Measurements from ENCODE around the gene COX5B. TPM values are rescaled to one million over a fixed set of nuclear protein-coding genes. Genes with fewer than 3 reads are reported as not detected.

COX5B gene
- total RNA-seq, 3 donors from 2014 or later = 410 to 732 (median 521) TPM

DNA sequence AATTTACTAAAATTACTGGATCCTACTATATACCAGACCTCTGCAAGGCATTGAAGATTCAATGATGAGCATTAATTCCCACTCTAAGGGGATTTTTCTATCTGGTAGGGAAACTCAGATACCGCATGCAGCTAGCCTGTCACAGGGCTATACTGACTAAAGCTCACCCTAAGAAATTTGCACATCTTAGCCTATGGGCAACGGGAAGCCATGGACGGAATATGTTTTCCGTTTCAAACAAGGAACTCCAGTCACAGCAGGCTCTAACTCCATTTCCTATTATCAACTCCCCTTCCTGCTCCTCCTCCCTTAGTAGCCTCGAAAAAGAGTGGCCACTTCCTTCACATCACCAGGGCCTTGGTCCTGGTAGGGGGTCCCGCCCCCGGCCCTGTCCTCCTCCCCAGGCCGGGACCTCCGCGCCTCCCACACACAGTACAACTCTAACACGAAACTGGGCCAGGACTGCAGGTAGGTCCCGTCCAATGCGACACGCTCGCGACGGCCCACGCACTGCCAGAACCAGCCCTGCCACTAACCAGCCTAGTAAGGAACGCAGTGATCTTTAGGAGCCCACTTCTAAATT lies 659 bp upstream of the COX5B start:
- intact Hi-C loops (cut with DNase I, micrococcal nuclease) = no loop called here
- DNase-seq (peak in 1 of 3 donors; percentile 70), ATAC-seq (peak; percentile 49)

DNA sequence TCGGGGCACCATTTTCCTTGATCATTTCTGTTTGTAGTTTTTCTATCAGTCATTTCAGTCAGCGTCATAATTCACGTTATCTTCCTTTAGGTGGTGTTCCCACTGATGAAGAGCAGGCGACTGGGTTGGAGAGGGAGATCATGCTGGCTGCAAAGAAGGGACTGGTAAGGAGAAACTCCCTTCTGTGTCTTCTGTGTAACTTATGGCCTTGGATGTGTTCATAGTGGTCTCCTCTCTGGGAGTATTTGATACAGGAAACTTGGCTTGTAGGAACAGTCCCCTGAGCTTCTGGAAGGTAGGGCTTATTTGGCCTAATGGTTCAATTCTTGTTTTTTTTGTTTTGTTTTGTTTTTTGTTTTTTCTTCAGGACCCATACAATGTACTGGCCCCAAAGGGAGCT lies 1.1 kb downstream of the COX5B start:
- H3K4me1 ChIP-seq (ENCODE audit: low read depth) = peaks cover 30% of the 10 kb centered on the region
- DNase-seq = no peak
- ATAC-seq = no peak
- intact Hi-C loops (cut with DNase I, micrococcal nuclease) = no loop called here
- no peaks in the 10 kb centered on the region for H3K36me3 ChIP-seq (ENCODE audit: low read depth)
- peak overlapping the region; percentile 92 for H3K4me3 ChIP-seq
- TF ChIP-seq, protein P1, sequence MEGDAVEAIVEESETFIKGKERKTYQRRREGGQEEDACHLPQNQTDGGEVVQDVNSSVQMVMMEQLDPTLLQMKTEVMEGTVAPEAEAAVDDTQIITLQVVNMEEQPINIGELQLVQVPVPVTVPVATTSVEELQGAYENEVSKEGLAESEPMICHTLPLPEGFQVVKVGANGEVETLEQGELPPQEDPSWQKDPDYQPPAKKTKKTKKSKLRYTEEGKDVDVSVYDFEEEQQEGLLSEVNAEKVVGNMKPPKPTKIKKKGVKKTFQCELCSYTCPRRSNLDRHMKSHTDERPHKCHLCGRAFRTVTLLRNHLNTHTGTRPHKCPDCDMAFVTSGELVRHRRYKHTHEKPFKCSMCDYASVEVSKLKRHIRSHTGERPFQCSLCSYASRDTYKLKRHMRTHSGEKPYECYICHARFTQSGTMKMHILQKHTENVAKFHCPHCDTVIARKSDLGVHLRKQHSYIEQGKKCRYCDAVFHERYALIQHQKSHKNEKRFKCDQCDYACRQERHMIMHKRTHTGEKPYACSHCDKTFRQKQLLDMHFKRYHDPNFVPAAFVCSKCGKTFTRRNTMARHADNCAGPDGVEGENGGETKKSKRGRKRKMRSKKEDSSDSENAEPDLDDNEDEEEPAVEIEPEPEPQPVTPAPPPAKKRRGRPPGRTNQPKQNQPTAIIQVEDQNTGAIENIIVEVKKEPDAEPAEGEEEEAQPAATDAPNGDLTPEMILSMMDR (IDR thresholded peaks at IDR 0.05) = no peak
- H3K9me3 ChIP-seq = no peaks in the 10 kb centered on the region

More for the DNA sequence above, 659 bp upstream of the COX5B start:
- Histone ChIP-seq H3K9me3 (no peaks in the 10 kb centered on the region), H3K4me1 (ENCODE audit: low read depth) (peaks cover 30% of the 10 kb centered on the region), H3K36me3 (ENCODE audit: low read depth) (no peaks in the 10 kb centered on the region), H3K4me3 (peak overlapping the region; percentile 92)
- TF ChIP-seq, protein P1 (IDR thresholded peaks at IDR 0.05) = no peak

DNA sequence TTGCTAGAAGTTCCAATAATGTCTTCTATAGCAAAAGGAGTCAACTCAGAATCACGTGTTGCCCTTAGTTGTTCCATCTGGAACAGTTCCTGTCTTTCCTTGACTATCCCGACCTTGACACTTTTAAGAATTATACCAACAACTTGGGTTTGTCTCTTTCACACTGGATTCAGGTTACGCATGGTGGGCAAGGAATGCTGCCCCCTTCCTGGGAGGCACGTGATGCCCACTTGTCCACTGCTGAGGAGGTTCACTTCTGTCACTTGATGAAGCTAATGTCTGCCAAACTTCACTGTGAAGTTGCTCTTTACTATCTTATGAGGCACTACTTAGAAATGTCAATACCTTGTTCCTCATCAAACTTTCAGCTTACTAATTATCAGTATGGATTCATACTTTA lies 5.3 kb downstream of the COX5B start:
- intact Hi-C loops (cut with DNase I, micrococcal nuclease) = no loop called here
- TF ChIP-seq, protein P1 (IDR thresholded peaks at IDR 0.05) = no peak
- Histone ChIP-seq H3K9me3 (no peaks in the 10 kb centered on the region), H3K36me3 (ENCODE audit: low read depth) (no peaks in the 10 kb centered on the region), H3K4me3 (no peak overlapping the region), H3K4me1 (ENCODE audit: low read depth) (peaks cover 30% of the 10 kb centered on the region)
- DNase-seq (no peak), ATAC-seq (no peak)

DNA sequence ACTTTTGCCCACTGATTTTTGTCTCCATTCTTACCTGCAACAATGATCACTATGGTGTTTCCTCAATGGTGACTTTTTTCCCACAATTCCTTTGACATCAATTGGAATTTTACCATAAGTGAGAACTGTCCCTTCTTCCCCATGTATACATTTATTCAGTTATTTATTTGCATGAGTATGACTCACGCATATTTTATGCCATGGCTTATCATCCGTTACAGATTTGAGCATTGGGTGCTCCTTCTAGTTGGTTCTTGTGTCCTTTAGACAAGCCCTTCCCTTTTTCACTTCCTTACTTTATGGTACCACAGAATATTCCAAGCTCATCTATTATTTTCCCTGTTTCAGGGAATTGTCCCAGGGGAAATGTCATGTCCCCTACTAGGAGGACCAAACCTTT lies 7.6 kb downstream of the COX5B start:
- TF ChIP-seq, protein P1 (IDR thresholded peaks at IDR 0.05) = no peak
- intact Hi-C loops (cut with DNase I, micrococcal nuclease) = no loop called here
- H3K4me3 ChIP-seq = no peak overlapping the region
- peaks cover 12% of the 10 kb centered on the region for H3K4me1 ChIP-seq (ENCODE audit: low read depth)
- no peak for DNase-seq
- ATAC-seq = no peak
- H3K9me3 ChIP-seq = no peaks in the 10 kb centered on the region
- H3K36me3 ChIP-seq (ENCODE audit: low read depth) = no peaks in the 10 kb centered on the region

DNA sequence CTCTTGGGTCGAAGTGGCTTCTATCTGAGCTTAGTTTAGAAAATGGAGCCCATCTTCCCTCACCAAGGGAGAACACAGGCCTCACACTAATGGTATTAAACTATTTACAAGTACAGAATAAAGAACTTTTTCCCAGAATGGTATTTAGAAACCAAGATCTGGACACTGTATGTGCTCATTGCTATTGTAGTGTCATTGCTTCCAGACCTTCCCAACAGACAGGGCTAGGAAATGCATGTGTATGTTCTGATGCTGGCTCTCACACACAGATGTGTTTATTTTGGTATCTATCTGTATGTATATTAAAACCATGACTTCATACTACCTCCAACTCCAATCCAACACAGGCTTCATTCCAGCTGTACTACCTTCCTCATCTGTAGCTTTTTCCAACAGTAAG lies 8.0 kb downstream of the COX5B start:
- ATAC-seq = no peak

More for the DNA sequence above, 8.0 kb downstream of the COX5B start:
- Histone ChIP-seq H3K4me1 (ENCODE audit: low read depth) (peaks cover 8% of the 10 kb centered on the region), H3K9me3 (no peaks in the 10 kb centered on the region), H3K4me3 (no peak overlapping the region), H3K36me3 (ENCODE audit: low read depth) (no peaks in the 10 kb centered on the region)
- TF ChIP-seq, protein P1 (IDR thresholded peaks at IDR 0.05) = no peak
- no peak for DNase-seq
- intact Hi-C loops (cut with DNase I, micrococcal nuclease) = no loop called here

Measured in mucosa of descending colon (tissue), 3 donors.